B cell (primary cell): ENCODE measurements around the gene COL13A1. TPM values are rescaled to one million over a fixed set of nuclear protein-coding genes. Genes with fewer than 3 reads are reported as not detected.

Source experiments
- ATAC-seq: fragments of 200-7000 bp; cut with Tn5 transposase; one replicate; pipeline ENCODE4 v1.10.0; 2021; ENCODE audit warnings: low read depth, mild to moderate bottlenecking, moderate number of reproducible peaks, moderate library complexity
- CTCF ChIA-PET: fragments of 350-600 bp; sonication (Branson Sonifier 250); formaldehyde crosslinking; loops from one replicate; lab custom pipeline; 2021; ENCODE audit warnings: antibody characterized with exemption, inconsistent platforms; lab: Charles Lee
- POLR2A ChIA-PET: fragments of 350-600 bp; sonication (Branson Sonifier 250); formaldehyde crosslinking; loops from one replicate; lab custom pipeline; 2021; ENCODE audit warnings: antibody characterized with exemption; lab: Charles Lee
- DNase-seq: peaks from one replicate; pipeline ENCODE4 v3.0.0; 2013
- H2AFZ ChIP-seq: 2 replicates; pipeline ENCODE4 v1.6.1; 2012; ENCODE audit warnings: mild to moderate bottlenecking, low read depth, low read length; ENCODE audit not compliant: insufficient read depth, poor library complexity, severe bottlenecking
- H3K27ac ChIP-seq, 2 donors: 1 replicate in 1 of 2; 2 replicates in 1 of 2; pipeline ENCODE4 v1.5.1; 2012 to 2013; ENCODE audit warnings: low read length in 2 of 2, mild to moderate bottlenecking in 2 of 2, moderate library complexity in 1 of 2
- H3K27me3 ChIP-seq, 4 experiments: fragments of 200-600 bp in 1 of 4; sonication (generic) in 1 of 4; replicated peaks in 1 of 4; 1 replicate in 2 of 4; 2 replicates in 2 of 4; pipeline versions ENCODE4 v1.6.1 to v1.7.0; 2013 to 2016; ENCODE audit warnings: low read length in 3 of 4, mild to moderate bottlenecking in 2 of 4, mixed read lengths in 1 of 4, moderate library complexity in 1 of 4; ENCODE audit not compliant: insufficient read depth in 4 of 4, control insufficient read depth in 3 of 4; ENCODE audit errors: control extremely low read depth in 1 of 4
- H3K36me3 ChIP-seq, 2 experiments: replicated peaks in 1 of 2; 1 replicate in 1 of 2; 2 replicates in 1 of 2; pipeline versions ENCODE4 v1.6.1 to v1.7.1; 2013; ENCODE audit warnings: low read length in 1 of 2; ENCODE audit not compliant: insufficient read depth in 2 of 2, control insufficient read depth in 1 of 2; ENCODE audit errors: control extremely low read depth in 1 of 2, extremely low read depth in 1 of 2
- H3K4me1 ChIP-seq, 2 donors: fragments of 200-600 bp in 1 of 2; sonication (generic) in 1 of 2; 1 replicate in 1 of 2; 2 replicates in 1 of 2; pipeline versions ENCODE4 v1.5.1 to v1.6.1; 2013 to 2017; ENCODE audit warnings: low read length in 2 of 2; ENCODE audit not compliant: control insufficient read depth in 2 of 2, insufficient read depth in 2 of 2
- H3K4me2 ChIP-seq: replicated peaks from 2 replicates; pipeline ENCODE3; 2012; ENCODE audit warnings: mild to moderate bottlenecking, low read depth, low read length; ENCODE audit not compliant: poor library complexity, severe bottlenecking
- H3K4me3 ChIP-seq, 5 experiments: fragments of 200-600 bp in 1 of 5; sonication (generic) in 1 of 5; 1 replicate in 3 of 5; 2 replicates in 2 of 5; pipeline versions ENCODE4 v1.5.1 to v1.7.0; 2011 to 2016; ENCODE audit warnings: low read length in 4 of 5, mild to moderate bottlenecking in 4 of 5, low read depth in 2 of 5, control low read depth in 1 of 5, moderate library complexity in 1 of 5; ENCODE audit not compliant: insufficient read depth in 1 of 5; ENCODE audit errors: control extremely low read depth in 1 of 5, extremely low read depth in 1 of 5
- H3K79me2 ChIP-seq: fragments of 200-600 bp; sonication (generic); one replicate; pipeline ENCODE4 v1.6.0; 2016; ENCODE audit warnings: low read length; ENCODE audit not compliant: control insufficient read depth, insufficient read depth
- H3K9ac ChIP-seq: fragments of 200-600 bp; sonication (generic); 2 replicates; pipeline ENCODE4 v1.6.1; 2017; ENCODE audit warnings: mild to moderate bottlenecking, low read length, moderate library complexity
- H3K9me3 ChIP-seq, 3 donors: one replicate each; pipeline versions ENCODE4 v1.6.1 to v1.7.1; 2013; ENCODE audit warnings: low read length in 2 of 3; ENCODE audit not compliant: control insufficient read depth in 2 of 3, insufficient read depth in 1 of 3; ENCODE audit errors: control extremely low read depth in 1 of 3
- H4K20me1 ChIP-seq: 2 replicates; pipeline ENCODE4 v1.6.0; 2012; ENCODE audit warnings: mild to moderate bottlenecking, low read length; ENCODE audit not compliant: insufficient read depth, control insufficient read depth, poor library complexity, severe bottlenecking
- H3K27ac Mint-ChIP-seq: one replicate; pipeline ENCODE4 v1.8.0; 2021; ENCODE audit warnings: mixed read lengths
- H3K27me3 Mint-ChIP-seq: one replicate; pipeline ENCODE4 v1.8.0; 2021; ENCODE audit warnings: mixed read lengths
- H3K4me1 Mint-ChIP-seq: one replicate; pipeline ENCODE4 v1.8.0; 2021; ENCODE audit warnings: mixed read lengths
- H3K4me3 Mint-ChIP-seq: one replicate; pipeline ENCODE4 v1.8.0; 2021; ENCODE audit warnings: mixed read lengths
- H3K9me3 Mint-ChIP-seq: one replicate; pipeline ENCODE4 v1.8.0; 2022; ENCODE audit warnings: mixed read lengths; ENCODE audit not compliant: insufficient read depth
- EZH2 ChIP-seq: IDR thresholded peaks from 2 replicates; pipeline ENCODE4 v1.6.1; 2012; ENCODE audit warnings: borderline replicate concordance, low read depth, mild to moderate bottlenecking, moderate library complexity, low read length; ENCODE audit not compliant: insufficient read depth, poor library complexity, severe bottlenecking
- WGBS: methylation state at CpG from one replicate; pipeline ENCODE4 v1.1.5; 2013; ENCODE audit warnings: missing lambda C conversion rate; ENCODE audit not compliant: insufficient coverage; 5-methylcytosine and 5-hydroxymethylcytosine counted together
- intact Hi-C: fragments of 100-400 bp; cut with micrococcal nuclease; formaldehyde crosslinking; loops from one replicate; pipeline ENCODE4 v1.10.0; 2022
- polyA plus RNA-seq: library from polyadenylated mRNA; depleted of rRNA; stranded (reverse); fragments of >200 nt; gene quantifications from 2 replicates; pipeline ENCODE4 v1.2.3, GENCODE V29; 2012
- total RNA-seq, 2 donors: library from RNA; stranded (reverse); fragments of 120-200 nt in 1 of 2; gene quantifications; 1 replicate in 1 of 2; 2 replicates in 1 of 2; pipeline versions ENCODE4 v1.2.3 to v1.2.4, GENCODE V29; 2013 to 2022
- TF ChIP-seq, protein P1 (sequence below): fragments of 200-600 bp; IDR thresholded peaks from one replicate; pipeline ENCODE4 v1.8.0; 2022; ENCODE audit warnings: antibody characterized with exemption, mild to moderate bottlenecking

The COL13A1 gene
- total and polyA plus RNA-seq, 2 donors (not counting 1 experiment from before 2014, with no cell fraction given) = not detected

DNA sequence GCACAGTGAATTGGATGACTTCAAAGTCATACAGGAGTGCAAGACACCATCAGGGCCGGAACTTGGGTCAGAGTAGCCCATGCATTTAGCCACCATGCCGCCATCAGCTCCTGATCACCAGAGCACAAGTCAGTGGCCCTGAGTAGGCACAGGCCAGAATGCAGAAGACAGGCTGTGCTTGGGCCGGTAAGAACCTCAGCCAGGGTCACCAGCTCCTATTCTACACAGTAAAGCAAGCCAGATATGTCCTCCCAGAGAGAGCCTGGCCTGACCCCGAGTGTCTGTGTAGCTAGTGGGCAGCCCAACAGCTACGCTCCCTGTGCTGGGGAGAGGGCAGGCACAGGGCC is 44.5 kb upstream of the COL13A1 start:
- ChIA-PET CTCF (interaction anchor here (1.7 kb wide), 1 partner anchor 11 kb away, joined by 3 read pairs; no protein-coding TSS in a partner anchor), POLR2A (no interaction called here)
- peaks cover 0 to 5% (median 0%) of the 10 kb centered on the region in 3 donors for H3K9me3 ChIP-seq
- no peaks in the 10 kb centered on the region for H3K79me2 ChIP-seq
- no peak for TF ChIP-seq EZH2
- TF ChIP-seq, protein P1, sequence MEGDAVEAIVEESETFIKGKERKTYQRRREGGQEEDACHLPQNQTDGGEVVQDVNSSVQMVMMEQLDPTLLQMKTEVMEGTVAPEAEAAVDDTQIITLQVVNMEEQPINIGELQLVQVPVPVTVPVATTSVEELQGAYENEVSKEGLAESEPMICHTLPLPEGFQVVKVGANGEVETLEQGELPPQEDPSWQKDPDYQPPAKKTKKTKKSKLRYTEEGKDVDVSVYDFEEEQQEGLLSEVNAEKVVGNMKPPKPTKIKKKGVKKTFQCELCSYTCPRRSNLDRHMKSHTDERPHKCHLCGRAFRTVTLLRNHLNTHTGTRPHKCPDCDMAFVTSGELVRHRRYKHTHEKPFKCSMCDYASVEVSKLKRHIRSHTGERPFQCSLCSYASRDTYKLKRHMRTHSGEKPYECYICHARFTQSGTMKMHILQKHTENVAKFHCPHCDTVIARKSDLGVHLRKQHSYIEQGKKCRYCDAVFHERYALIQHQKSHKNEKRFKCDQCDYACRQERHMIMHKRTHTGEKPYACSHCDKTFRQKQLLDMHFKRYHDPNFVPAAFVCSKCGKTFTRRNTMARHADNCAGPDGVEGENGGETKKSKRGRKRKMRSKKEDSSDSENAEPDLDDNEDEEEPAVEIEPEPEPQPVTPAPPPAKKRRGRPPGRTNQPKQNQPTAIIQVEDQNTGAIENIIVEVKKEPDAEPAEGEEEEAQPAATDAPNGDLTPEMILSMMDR = no peak
- no peaks in the 10 kb centered on the region for H3K36me3 ChIP-seq
- Mint-ChIP-seq H3K4me1 (no peaks in the 10 kb centered on the region), H3K27me3 (peaks cover 17% of the 10 kb centered on the region), H3K9me3 (no peaks in the 10 kb centered on the region), H3K27ac (no peak overlapping the region), H3K4me3 (no peak overlapping the region)
- WGBS = 89% methylated on average over 4 of the region's 5 CpGs
- no peaks in the 10 kb centered on the region for H3K4me1 ChIP-seq
- no peak for ATAC-seq
- intact Hi-C loops = no loop called here
- H3K9ac ChIP-seq = no peak overlapping the region
- H4K20me1 ChIP-seq = no peaks in the 10 kb centered on the region
- DNase-seq = no peak
- H3K4me3 ChIP-seq = no peak overlapping the region
- H2AFZ ChIP-seq = no peak overlapping the region
- H3K27ac ChIP-seq = no peak overlapping the region
- H3K4me2 ChIP-seq = no peak overlapping the region
- no peaks in the 10 kb centered on the region for H3K27me3 ChIP-seq

DNA sequence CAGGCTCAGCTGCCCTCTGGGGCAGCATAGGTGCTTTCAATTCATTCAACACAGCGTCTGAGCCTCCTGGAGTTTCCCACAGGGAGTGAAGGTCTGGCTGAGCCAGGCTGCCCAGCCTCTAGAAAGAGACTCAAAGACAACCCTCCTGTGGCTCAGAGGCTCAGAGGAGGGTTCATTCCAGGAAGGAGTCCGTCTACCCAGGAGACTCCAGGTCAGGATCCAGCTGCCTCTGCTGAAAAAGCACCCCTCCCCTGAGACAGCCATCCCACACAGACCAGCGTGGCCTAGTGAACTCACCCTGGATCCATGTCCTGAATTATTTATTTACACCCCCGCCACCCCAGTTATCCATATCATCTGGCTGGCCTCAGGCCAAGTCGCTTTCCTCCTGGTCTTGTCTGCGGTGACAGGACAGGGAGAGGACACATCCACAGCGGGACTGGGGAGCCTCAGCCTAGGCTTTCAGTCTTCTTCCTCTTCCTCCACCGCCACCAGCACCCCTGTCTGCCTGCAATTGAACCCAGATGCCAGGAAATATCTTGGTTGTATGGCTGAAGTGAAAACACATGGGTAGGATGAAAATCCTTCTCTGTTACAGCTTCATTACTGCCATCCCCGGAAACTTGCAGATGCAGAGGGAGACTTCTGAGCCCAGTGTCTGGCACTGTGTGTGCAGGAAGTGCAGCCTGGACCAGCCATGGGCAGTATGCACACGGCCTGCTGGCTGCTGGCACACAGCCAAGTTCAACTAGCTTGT is 44.0 kb upstream of the COL13A1 start:
- H3K27ac Mint-ChIP-seq = no peak overlapping the region
- H3K4me3 ChIP-seq = no peak overlapping the region
- 72% methylated on average over 7 of the region's 10 CpGs for WGBS
- CTCF ChIA-PET = interaction anchor here (1.7 kb wide), 1 partner anchor 10 kb away, joined by 3 read pairs; no protein-coding TSS in a partner anchor
- no peaks in the 10 kb centered on the region for H3K4me1 Mint-ChIP-seq
- H3K4me1 ChIP-seq = no peaks in the 10 kb centered on the region
- peaks cover 0 to 1% (median 0%) of the 10 kb centered on the region in 3 donors for H3K9me3 ChIP-seq
- intact Hi-C loops = no loop called here
- POLR2A ChIA-PET = no interaction called here
- no peaks in the 10 kb centered on the region for H4K20me1 ChIP-seq
- no peaks in the 10 kb centered on the region for H3K9me3 Mint-ChIP-seq
- no peaks in the 10 kb centered on the region for H3K79me2 ChIP-seq
- TF ChIP-seq EZH2 = no peak
- TF ChIP-seq, protein P1 = no peak
- H3K4me2 ChIP-seq = no peak overlapping the region
- H3K27me3 Mint-ChIP-seq = peaks cover 13% of the 10 kb centered on the region
- H3K36me3 ChIP-seq = no peaks in the 10 kb centered on the region
- H3K27ac ChIP-seq = no peak overlapping the region
- no peak overlapping the region for H3K4me3 Mint-ChIP-seq
- no peaks in the 10 kb centered on the region for H3K27me3 ChIP-seq
- no peak overlapping the region for H3K9ac ChIP-seq
- DNase-seq = no peak
- H2AFZ ChIP-seq = no peak overlapping the region
- no peak for ATAC-seq
